NCI-H82 treated with DMSO at 0.1 percent for 48 hours (cell line): ENCODE data around the gene ZFHX3.

Experiments used
- DNase-seq: peaks from one replicate; lab custom pipeline; 2025; ENCODE audit not compliant: unreplicated experiment; lab: John Stamatoyannopoulos, UW

ZFHX3 gene

GRCh38 chr16:72836985-72837384, 210.9 kb downstream of the ZFHX3 start:
- no peak for DNase-seq

DNA sequence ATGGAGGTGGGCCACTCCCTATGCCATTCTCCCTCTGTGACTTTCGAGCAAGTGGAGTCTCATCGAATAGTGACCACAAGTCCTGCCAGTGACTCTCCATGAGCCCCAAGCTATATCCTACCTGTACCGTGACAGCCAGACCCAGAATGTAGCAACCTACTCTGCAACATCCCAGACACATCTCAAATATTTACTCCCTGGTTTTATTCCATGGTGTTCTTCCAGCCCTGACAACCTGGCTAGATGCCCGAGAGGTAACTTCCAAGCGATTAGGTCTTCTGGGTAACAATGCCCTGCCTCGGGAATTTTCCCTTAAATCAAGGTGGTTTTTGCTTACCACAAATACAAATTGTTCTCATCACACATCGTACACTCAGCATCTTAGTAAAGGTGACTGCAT, 211.7 kb downstream of the ZFHX3 start:
- DNase-seq: no peak

DNA sequence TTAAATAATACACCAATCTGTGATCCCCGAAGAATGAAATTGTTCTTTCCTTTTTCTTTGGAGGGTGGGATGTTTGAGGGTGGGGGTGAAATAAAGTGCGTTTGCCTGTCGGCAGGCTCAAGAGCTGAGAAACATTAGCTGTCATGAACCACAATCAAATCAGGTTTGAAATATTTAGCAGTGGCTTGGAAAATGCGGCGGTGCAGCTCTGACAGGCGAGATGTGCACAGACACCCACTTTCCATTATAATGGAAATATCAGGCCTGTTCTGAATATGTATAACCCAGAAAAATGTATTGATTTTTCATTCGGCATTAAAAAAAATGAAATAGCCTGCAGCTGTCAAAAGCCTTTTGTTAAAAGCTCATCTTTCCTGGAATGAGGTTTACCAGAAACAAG, 212.8 kb downstream of the ZFHX3 start:
- DNase-seq: no peak

- DNase-seq: no peak
Measured at GRCh38 chr16:72834499-72834898, 213.4 kb downstream of the ZFHX3 start.

- DNase-seq: no peak
Measured at GRCh38 chr16:72833969-72834368, 214.0 kb downstream of the ZFHX3 start.

GRCh38 chr16:72833482-72833881, 214.4 kb downstream of the ZFHX3 start:
- DNase-seq: no peak

GRCh38 chr16:72832621-72833248, 215.2 kb downstream of the ZFHX3 start:
- no peak for DNase-seq

- DNase-seq: no peak
Measured at GRCh38 chr16:72829846-72830775, 217.8 kb downstream of the ZFHX3 start.

- DNase-seq: no peak
Measured at GRCh38 chr16:72827866-72828265, 220.1 kb downstream of the ZFHX3 start.

DNA sequence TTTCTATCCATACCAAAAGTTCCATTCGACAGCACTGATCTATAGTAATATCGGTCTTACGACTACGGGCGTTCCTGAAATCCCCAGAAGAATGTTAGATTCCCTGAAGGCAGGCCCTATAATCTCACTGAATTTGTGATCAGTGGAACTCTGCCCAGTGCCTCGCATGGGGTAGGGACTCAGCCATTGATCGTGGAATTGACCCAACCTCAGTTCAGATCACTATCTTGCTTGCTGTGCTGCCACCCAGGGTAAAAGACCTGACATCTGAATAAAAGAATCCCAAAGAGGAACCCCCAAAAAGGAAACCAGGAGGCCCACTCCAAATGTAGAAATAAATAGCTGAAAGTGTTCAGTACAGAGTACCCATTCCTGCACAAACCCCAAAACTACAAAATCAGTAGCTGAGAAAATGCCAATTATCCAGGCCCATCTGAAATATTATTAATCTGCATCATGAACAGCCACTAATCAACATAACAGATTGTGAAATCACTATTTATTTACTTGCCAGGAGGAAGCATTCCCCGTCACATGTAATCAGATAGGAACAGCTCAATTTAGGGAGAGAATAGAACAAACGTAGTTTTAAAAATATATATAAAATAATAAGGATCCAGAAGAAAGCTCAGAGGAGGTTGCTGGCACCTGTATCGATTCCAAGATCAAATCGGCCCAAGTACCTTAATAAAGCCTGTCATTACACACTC, 221.9 kb downstream of the ZFHX3 start:
- no peak for DNase-seq

DNA sequence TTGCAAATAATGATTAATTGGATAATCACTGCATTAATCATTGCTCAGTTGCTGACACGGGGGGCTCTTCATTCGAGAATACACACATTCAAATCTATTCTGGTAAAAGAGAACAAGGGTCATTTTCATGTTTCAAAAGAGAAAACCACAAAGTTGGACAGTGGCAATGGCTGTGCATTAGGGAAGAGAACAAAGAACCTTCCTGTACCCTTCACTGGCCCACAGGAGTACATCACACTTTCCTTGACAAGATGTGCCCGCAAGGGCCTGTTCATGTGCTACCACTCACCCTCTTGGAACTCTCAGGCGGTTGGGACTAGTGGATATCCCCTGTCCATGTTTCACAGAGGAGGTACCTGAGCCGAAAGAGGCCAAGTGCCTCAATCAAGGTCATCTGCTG, 223.2 kb downstream of the ZFHX3 start:
- DNase-seq: no peak

- DNase-seq: no peak
Measured at GRCh38 chr16:72824027-72824426, 223.9 kb downstream of the ZFHX3 start.

- no peak for DNase-seq
Measured at GRCh38 chr16:72821185-72821950, 226.6 kb downstream of the ZFHX3 start.

DNA sequence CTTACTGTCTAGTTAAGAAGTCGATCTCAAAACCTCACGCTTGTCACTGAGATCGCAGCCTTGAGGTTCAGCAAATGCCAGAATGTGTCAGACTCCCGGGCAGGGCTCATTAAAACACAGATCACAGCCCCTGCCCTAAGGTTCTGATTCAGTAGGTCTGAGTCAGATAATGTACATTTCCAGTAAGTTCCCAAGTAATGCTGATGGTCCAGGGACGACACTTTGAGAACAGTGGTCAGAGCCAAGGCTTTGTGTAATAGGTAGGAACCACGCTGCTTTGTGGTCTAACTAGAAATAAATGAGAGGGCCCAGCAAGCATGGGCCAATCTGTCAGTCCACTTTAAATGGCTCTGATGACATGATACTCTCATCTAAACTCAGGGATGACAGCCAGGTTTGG, 228.6 kb downstream of the ZFHX3 start:
- DNase-seq: no peak

DNA sequence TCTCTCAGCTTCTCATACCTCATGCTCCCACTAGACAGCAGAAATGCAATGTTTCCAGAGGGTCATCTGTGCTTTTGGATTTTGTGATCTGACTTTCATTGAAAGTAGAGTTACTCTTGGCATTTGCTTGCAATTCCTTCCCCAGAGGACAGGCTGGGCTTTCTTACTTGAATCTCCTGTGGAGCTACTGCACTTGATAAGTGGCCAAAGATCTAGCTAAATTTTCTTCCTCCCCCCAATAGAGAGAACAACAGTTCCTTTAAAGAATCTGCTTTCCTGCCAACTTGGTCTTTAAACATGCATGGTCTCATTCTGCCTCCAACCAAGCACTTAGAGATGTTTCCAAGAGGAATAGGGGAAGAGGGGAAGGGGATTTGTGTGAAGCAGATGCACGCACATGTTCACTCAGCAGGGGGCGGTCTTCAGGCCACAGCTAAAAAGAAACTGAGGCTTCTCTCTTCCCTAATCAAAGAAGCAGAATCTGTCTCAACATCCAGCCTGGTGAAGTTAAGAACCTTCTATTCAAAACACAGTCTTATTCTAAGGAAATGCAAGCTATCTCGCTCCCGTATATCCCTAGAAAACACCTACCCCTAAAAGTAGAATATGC, 229.6 kb downstream of the ZFHX3 start:
- no peak for DNase-seq

GRCh38 chr16:72815348-72816318, 232.3 kb downstream of the ZFHX3 start:
- DNase-seq: no peak

GRCh38 chr16:72814226-72814625, 233.7 kb downstream of the ZFHX3 start:
- DNase-seq: no peak

DNA sequence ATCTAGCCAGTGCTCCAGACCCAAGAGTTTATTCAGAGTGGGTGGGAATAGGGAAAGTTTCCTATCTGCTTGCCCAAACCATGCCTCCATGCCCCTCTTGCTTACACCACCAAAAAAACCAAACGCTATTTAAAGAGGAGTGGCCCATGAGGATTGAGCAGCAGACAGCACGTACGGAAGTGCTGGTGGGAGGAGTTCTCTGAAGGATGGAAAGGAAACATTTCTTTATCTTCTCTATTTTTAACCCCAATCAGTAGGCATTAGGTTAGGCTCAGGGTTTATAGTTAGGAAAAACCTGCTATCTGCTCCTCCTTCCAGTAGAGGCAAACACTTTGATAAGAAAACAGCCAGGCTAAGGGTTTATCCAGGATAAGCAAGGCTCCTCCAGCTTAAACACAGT, 235.3 kb downstream of the ZFHX3 start:
- DNase-seq: no peak

DNA sequence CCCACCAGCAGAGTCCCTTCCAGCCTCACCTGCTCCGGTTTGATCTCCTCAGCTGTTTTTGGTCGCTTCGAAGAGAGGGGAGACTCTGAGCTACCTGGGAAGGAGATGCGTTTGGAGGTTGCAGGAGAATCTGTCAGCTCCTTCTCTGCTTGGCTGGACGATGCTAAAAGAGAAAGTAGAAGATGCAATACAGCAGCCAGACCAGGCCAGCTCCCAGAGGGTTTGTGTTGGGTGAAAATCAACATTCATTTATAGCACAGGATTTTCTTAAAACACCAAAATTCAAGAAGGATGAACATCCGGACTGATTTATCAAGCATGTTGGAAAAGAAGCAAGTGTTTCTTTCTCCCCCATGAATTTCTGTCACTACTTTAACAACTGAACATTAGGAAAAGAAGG, 236.1 kb downstream of the ZFHX3 start:
- DNase-seq: no peak
